Type B pancreatic cell (in vitro differentiated cells): ENCODE results near the gene CROCC2. TPM values are rescaled to one million over a fixed set of nuclear protein-coding genes. Genes with fewer than 3 reads are reported as not detected.

ENCODE experiments used
- DNase-seq: peaks from one replicate; pipeline ENCODE4 v3.0.0; 2021; ENCODE audit warnings: mixed read lengths; ENCODE audit not compliant: unreplicated experiment; ENCODE audit errors: extremely low spot score
- H3K27ac Mint-ChIP-seq: 2 replicates; pipeline ENCODE4 v1.8.0; 2021; ENCODE audit warnings: mild to moderate bottlenecking, mixed read lengths
- H3K27me3 Mint-ChIP-seq: 2 replicates; pipeline ENCODE4 v1.8.0; 2021; ENCODE audit warnings: mixed read lengths
- H3K36me3 Mint-ChIP-seq: 2 replicates; pipeline ENCODE4 v1.8.0; 2021; ENCODE audit warnings: mixed read lengths
- H3K4me1 Mint-ChIP-seq: one replicate; pipeline ENCODE4 v1.8.0; 2021; ENCODE audit warnings: mixed read lengths; ENCODE audit not compliant: unreplicated experiment
- H3K4me3 Mint-ChIP-seq: 2 replicates; pipeline ENCODE4 v1.8.0; 2021; ENCODE audit warnings: mild to moderate bottlenecking, mixed read lengths
- H3K9me3 Mint-ChIP-seq: 2 replicates; pipeline ENCODE4 v1.8.0; 2021; ENCODE audit warnings: mixed read lengths
- total RNA-seq: library from RNA; stranded (reverse); gene quantifications from 2 replicates; pipeline ENCODE4 v1.2.1, GENCODE V29; 2021; ENCODE audit warnings: low replicate concordance
- TF ChIP-seq, protein P1 (sequence below): fragments of 200-600 bp; sonication (generic); conservative IDR thresholded peaks from 2 replicates; pipeline ENCODE4 v1.5.0; 2021; ENCODE audit warnings: antibody characterized with exemption, mild to moderate bottlenecking

The CROCC2 gene
- total RNA-seq, 1 donor from 2014 or later = 0.68 TPM

DNA sequence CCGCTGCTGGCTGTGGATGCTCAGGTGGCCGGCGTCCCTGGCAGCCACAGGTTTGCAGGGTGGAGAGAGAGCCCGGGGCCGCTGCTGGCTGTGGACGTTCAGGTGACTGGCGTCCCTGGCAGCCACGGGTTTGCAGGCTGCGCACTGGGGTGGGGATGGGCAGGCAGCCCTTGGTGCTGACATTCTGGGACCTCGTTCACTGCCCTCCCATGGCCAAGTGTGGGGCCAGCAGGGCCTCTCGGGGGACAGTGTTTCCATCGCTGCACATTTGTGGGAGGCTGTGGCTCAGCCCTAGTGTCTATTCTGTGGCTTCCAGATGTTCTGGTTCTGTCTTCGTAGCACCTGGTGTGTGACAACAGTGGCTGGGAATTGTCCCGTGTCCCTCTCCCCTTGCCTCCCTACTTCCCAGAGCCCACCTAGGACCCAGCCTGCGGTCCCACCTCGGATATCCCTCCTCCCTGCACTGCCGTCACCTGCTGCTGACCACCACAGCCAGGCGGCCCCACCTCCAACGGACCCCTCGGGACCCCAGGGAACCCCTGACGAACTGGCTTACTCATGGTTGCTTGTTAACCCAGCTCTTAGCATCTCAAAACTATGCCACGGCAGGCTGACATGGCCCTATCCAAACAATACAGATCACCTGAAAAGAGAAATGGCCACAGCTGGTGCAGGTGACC is 915 bp downstream of the CROCC2 start:
- no peaks in the 10 kb centered on the region for H3K9me3 Mint-ChIP-seq
- TF ChIP-seq, protein P1, sequence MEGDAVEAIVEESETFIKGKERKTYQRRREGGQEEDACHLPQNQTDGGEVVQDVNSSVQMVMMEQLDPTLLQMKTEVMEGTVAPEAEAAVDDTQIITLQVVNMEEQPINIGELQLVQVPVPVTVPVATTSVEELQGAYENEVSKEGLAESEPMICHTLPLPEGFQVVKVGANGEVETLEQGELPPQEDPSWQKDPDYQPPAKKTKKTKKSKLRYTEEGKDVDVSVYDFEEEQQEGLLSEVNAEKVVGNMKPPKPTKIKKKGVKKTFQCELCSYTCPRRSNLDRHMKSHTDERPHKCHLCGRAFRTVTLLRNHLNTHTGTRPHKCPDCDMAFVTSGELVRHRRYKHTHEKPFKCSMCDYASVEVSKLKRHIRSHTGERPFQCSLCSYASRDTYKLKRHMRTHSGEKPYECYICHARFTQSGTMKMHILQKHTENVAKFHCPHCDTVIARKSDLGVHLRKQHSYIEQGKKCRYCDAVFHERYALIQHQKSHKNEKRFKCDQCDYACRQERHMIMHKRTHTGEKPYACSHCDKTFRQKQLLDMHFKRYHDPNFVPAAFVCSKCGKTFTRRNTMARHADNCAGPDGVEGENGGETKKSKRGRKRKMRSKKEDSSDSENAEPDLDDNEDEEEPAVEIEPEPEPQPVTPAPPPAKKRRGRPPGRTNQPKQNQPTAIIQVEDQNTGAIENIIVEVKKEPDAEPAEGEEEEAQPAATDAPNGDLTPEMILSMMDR = no peak
- DNase-seq = no peak
- peaks cover 14% of the 10 kb centered on the region for H3K4me1 Mint-ChIP-seq
- H3K4me3 Mint-ChIP-seq = no peak overlapping the region
- H3K27me3 Mint-ChIP-seq = peaks cover 2% of the 10 kb centered on the region
- no peaks in the 10 kb centered on the region for H3K36me3 Mint-ChIP-seq
- peak overlapping the region; percentile 70 for H3K27ac Mint-ChIP-seq

DNA sequence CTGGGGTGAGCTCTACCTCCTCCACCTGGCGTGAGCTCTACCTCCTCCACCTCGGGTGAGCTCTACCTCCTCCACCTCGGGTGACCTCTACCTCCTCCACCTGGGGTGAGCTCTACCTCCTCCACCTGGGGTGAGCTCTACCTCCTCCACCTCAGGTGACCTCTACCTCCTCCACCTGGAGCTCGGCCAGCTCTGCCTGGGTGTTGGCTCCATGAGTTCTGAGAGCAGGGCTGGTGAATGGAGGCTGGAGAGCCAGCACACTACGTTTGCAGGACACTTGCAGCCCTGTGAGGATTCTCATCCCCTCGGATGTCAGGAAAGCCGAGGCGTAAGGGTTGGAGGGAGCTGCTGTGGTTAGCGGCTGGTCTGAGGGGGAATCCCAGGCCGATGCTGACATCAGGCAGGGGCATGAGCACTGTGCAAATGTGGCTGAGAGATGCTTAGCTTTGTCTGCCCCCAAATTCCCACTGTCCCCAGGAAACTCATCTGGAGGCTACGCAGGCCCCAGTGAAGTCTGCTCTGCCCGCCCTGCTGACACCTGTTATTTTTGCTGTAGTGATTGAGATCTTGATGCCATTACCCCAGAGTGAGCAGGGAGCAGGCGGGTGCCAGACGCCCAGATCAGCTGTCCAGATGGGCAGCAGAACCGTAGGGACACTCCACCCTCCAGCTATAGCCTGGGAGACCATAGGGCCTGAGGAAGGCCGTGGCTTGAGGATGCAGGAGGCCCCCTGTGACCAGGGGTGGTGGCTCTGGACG is 3.3 kb downstream of the CROCC2 start:
- no peaks in the 10 kb centered on the region for H3K9me3 Mint-ChIP-seq
- H3K4me3 Mint-ChIP-seq = no peak overlapping the region
- peaks cover 22% of the 10 kb centered on the region for H3K4me1 Mint-ChIP-seq
- H3K27me3 Mint-ChIP-seq = peaks cover 3% of the 10 kb centered on the region
- no peak for DNase-seq
- no peaks in the 10 kb centered on the region for H3K36me3 Mint-ChIP-seq
- no peak overlapping the region for H3K27ac Mint-ChIP-seq
- TF ChIP-seq, protein P1 = no peak

DNA sequence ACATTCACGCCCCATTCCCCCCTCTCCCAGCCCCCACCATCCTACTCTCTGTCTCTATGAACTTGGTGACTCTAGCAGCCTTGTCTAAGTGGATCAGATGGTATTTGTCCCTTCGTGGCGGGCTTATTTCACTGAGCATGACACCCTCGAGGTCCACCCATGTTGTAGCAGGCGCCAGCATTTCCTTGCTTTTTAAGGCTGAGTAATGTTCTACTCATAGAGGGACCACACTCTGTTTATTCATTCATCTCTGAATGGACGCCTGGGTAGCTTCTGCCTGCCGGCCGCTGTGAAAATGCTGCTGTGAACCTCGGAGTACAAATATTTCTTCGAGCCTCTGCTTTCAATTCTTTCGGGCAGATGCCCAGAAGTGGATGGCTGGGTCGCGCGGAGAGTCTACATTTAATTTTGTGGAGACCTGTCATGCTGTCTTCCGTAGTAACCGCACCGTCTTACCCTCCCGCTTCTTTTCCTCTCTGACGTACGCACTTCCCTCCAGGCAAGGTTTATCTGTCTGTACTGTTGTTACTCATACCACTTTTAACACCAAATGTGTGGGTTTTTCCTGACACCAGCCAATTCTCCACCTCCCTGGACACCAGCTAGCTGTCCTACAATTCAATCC is 5.6 kb downstream of the CROCC2 start:
- no peak for DNase-seq
- Mint-ChIP-seq H3K4me1 (peaks cover 16% of the 10 kb centered on the region), H3K9me3 (no peaks in the 10 kb centered on the region), H3K27me3 (peaks cover 3% of the 10 kb centered on the region), H3K36me3 (no peaks in the 10 kb centered on the region), H3K4me3 (peak overlapping the region; percentile 24), H3K27ac (peak overlapping the region; percentile 65)
- TF ChIP-seq, protein P1 = no peak

DNA sequence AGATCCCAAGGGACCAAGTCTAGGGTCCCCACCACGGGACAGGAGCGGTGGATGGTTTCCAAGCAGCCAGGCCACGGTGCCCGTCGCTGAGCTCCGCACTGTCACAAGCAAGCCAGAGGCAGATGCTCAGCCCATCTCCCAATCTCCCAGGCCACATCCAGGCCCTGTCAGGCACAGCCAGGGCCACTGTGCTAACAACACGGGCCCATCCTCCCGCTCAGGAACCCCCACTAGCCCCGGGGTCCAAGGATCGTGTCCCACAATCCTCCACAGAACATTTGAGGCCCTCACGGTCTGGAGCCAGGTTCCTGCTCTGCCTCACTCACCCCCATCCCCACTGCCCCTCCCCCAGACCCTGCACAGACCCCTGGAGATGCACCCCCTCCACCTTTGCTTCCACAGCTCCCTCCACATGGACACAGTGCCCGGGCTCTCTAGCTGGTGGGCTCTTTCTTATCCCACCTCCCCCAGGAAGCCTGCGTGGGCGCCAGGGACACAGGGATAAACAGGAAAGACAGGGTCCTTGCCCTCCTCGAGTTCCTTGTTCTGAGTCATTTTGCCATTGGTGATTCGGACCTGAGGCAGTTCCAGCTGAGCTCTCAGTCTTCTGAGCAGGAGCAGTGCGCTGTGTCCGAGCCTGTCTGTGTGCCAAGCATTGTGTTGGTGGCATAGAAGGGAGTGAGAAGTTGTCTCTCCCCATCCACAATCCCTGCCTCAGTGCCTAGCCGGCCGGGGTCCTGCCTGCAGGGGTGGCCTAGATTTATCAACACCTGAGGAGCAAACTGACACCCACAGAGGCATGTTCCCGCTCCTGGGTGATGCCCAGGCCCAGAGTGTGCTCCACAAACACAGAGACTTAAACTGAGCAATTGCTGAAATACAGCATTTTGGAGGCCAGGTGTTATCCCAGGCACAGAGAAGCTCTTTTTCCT is 7.0 kb downstream of the CROCC2 start:
- no peaks in the 10 kb centered on the region for H3K36me3 Mint-ChIP-seq
- DNase-seq = no peak
- no peaks in the 10 kb centered on the region for H3K9me3 Mint-ChIP-seq
- no peak overlapping the region for H3K27ac Mint-ChIP-seq
- H3K4me1 Mint-ChIP-seq = peaks cover 21% of the 10 kb centered on the region
- no peak overlapping the region for H3K4me3 Mint-ChIP-seq
- H3K27me3 Mint-ChIP-seq = peaks cover 3% of the 10 kb centered on the region
- TF ChIP-seq, protein P1 = no peak
